HepG2 (cell line): Measurements from ENCODE around the gene IL2RA. TPM values are rescaled to one million over a fixed set of nuclear protein-coding genes. Genes with fewer than 3 reads are reported as not detected.

Source experiments
- AHR ChIP-seq: IDR thresholded peaks from 2 replicates; pipeline ENCODE4 v1.6.1; 2018; ENCODE audit warnings: missing genetic modification reagents, missing compliant biosample characterization
- EED ChIP-seq: sonication (generic); formaldehyde crosslinking; IDR thresholded peaks from 2 replicates; pipeline ENCODE4 v1.5.0; 2020; ENCODE audit warnings: mild to moderate bottlenecking, missing genetic modification reagents
- KDM5B ChIP-seq: sonication (generic); formaldehyde crosslinking; IDR thresholded peaks from 2 replicates; pipeline ENCODE4 v1.4.0; 2020; ENCODE audit warnings: missing genetic modification reagents, mild to moderate bottlenecking, borderline replicate concordance
- PAX8 ChIP-seq: sonication (generic); formaldehyde crosslinking; IDR thresholded peaks from 2 replicates; pipeline ENCODE4 v1.8.0; 2022; ENCODE audit warnings: mild to moderate bottlenecking, missing genetic modification reagents, borderline replicate concordance
- PITX1 ChIP-seq: sonication (generic); formaldehyde crosslinking; IDR thresholded peaks from 2 replicates; pipeline ENCODE4 v1.5.1; 2020; ENCODE audit warnings: mild to moderate bottlenecking, missing genetic modification reagents
- SMC3 ChIP-seq: IDR thresholded peaks from 2 replicates; pipeline ENCODE4 v1.6.1; 2011; ENCODE audit warnings: low read length, improper control_type of control experiment
- SNAPC2 ChIP-seq: sonication (generic); formaldehyde crosslinking; IDR thresholded peaks from 2 replicates; pipeline ENCODE4 v1.8.1; 2022; ENCODE audit warnings: mild to moderate bottlenecking, missing genetic modification reagents
- TBX3 ChIP-seq: fragments of 450-650 bp; IDR thresholded peaks from 2 replicates; pipeline ENCODE4 v1.6.1; 2017; ENCODE audit warnings: antibody characterized with exemption, mild to moderate bottlenecking, inconsistent platforms, borderline replicate concordance
- U2AF2 ChIP-seq: fragments of 200-400 bp; formaldehyde crosslinking; IDR thresholded peaks from 2 replicates; pipeline ENCODE4 v1.6.1; 2017; ENCODE audit warnings: low read depth, mild to moderate bottlenecking, low read length
- ZNF674 ChIP-seq: sonication (generic); formaldehyde crosslinking; IDR thresholded peaks from 2 replicates; pipeline ENCODE4 v1.5.0; 2020; ENCODE audit warnings: low read depth, mild to moderate bottlenecking, missing genetic modification reagents
- polyA plus RNA-seq, 8 experiments: library from polyadenylated mRNA; depleted of rRNA in 3 of 8; stranded (reverse) in 7 of 8; unstranded in 1 of 8; fragments of >200 nt; fragmentation: Illumina TruSeq in 4 of 8; extraction: Trizol in 4 of 8; gene quantifications; 2 replicates each; pipeline versions ENCODE4 v1.2.1 to v1.2.3, GENCODE V29; 2011 to 2016; ENCODE audit warnings: low read depth in 4 of 8, missing spikeins in 1 of 8, mixed read lengths in 1 of 8; ENCODE audit not compliant: insufficient read depth in 1 of 8
- total RNA-seq, 5 experiments: library from RNA; depleted of rRNA; stranded (reverse); fragments of >200 nt; fragmentation: Illumina TruSeq; extraction: Trizol; gene quantifications; 2 replicates each; pipeline ENCODE4 v1.2.3, GENCODE V29; 2016; ENCODE audit warnings: low read depth in 1 of 5
- TF ChIP-seq, protein P1 (sequence below): sonication (generic); formaldehyde crosslinking; IDR thresholded peaks from 2 replicates; pipeline ENCODE4 v1.8.1; 2023; ENCODE audit warnings: mild to moderate bottlenecking, moderate library complexity, missing genetic modification reagents
- TF ChIP-seq, protein P2 (sequence below): sonication (generic); formaldehyde crosslinking; IDR thresholded peaks from 2 replicates; pipeline ENCODE4 v1.4.0; 2020; ENCODE audit warnings: missing genetic modification reagents
- TF ChIP-seq, protein P3 (sequence below): sonication (generic); formaldehyde crosslinking; IDR thresholded peaks from 2 replicates; pipeline ENCODE4 v1.4.0; 2020; ENCODE audit warnings: mild to moderate bottlenecking, missing genetic modification reagents
- TF ChIP-seq, protein P4 (sequence below): IDR thresholded peaks from 2 replicates; pipeline ENCODE4 v1.6.1; 2016; ENCODE audit warnings: missing compliant biosample characterization, missing genetic modification reagents, borderline replicate concordance
- TF ChIP-seq, protein P5 (sequence below): sonication (generic); formaldehyde crosslinking; IDR thresholded peaks from 2 replicates; pipeline ENCODE4 v1.5.0; 2020; ENCODE audit warnings: mild to moderate bottlenecking, missing genetic modification reagents, moderate library complexity
- TF ChIP-seq, protein P6 (sequence below): sonication (generic); formaldehyde crosslinking; IDR thresholded peaks from 2 replicates; pipeline ENCODE4 v1.8.0; 2022; ENCODE audit warnings: missing genetic modification reagents, mild to moderate bottlenecking, inconsistent platforms, borderline replicate concordance

Gene IL2RA
- total and polyA plus RNA-seq, 2 of the 13 experiments (the other 11 are each of a cell fraction or from before 2014, with no cell fraction given), result not detected

DNA sequence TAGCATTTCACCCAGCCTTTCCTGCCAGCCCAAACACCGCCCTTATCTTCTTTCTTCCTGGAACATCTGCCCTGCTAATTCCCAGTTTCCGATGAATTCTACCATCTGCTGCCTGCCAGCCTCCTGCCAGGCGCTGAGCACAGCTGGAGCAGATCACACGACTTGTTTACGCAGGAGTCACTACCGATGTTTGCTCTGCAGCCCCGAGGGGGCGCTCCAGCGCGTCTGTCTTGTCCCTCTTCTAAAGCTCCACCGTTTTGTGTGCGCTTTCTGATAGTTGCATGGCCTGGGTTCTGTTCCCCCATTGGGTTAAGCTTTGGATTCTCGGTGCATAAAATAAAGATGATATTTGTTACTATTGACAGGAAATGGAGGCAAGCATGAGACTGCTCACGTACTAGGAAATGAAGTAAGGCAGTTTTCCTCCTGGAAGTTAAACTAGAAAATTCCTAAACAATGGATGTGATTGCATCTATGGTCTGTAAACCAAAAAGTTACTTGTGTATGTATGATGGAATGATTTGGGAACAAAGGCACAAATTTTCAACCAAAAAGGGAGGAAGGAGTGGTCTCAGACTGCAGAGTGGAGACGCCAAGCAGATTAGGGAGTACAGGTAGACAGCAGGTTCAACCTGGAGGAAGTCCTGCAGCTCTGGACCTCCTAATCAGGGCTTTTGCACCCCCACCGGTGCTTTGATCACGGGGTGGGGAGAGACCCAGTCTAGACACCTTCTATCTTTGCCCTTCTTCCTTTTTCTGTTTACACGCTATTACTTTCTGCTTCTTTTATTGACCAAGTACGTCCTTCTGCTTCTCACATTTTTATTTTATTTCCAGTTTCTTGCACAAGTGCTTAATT, 24.4 kb upstream of the IL2RA start (continued):
- TF ChIP-seq KDM5B (0 out of 2 replicates have a peak, but pooled peaks have one; percentile 26), PAX8 (no peak), U2AF2 (no peak), ZNF674 (CRISPR knock-in tag) (no peak), SNAPC2 (no peak), PITX1 (CRISPR knock-in tag) (no peak), AHR (CRISPR knock-in tag) (no peak), EED (CRISPR knock-in tag) (no peak), SMC3 (peak; percentile 40), TBX3 (no peak)
- TF ChIP-seq, protein P1, sequence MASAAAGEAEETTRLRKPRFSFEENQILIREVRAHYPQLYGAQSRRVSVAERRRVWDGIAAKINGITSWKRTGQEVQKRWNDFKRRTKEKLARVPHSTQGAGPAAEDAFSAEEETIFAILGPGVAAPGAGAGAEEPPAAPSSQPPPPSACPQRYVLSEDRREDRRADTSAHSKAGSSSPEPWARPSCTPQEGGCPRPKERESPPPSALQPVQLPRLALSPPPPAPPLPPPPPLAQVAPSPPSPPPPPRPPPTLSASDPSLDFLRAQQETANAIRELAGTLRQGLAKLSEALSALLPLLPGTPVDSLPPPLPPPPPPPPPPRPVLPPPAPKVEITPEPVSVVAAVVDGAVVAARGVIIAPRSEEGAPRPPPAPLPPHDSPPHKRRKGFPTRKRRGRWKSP (CRISPR knock-in tag), result peak; percentile 59; the same call in 1 of the 2 replicates
- TF ChIP-seq, protein P2, sequence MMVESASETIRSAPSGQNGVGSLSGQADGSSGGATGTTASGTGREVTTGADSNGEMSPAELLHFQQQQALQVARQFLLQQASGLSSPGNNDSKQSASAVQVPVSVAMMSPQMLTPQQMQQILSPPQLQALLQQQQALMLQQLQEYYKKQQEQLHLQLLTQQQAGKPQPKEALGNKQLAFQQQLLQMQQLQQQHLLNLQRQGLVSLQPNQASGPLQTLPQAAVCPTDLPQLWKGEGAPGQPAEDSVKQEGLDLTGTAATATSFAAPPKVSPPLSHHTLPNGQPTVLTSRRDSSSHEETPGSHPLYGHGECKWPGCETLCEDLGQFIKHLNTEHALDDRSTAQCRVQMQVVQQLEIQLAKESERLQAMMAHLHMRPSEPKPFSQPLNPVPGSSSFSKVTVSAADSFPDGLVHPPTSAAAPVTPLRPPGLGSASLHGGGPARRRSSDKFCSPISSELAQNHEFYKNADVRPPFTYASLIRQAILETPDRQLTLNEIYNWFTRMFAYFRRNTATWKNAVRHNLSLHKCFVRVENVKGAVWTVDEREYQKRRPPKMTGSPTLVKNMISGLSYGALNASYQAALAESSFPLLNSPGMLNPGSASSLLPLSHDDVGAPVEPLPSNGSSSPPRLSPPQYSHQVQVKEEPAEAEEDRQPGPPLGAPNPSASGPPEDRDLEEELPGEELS (CRISPR knock-in tag), result 0 out of 2 replicates have a peak, but pooled peaks have one; percentile 26
- TF ChIP-seq, protein P3, sequence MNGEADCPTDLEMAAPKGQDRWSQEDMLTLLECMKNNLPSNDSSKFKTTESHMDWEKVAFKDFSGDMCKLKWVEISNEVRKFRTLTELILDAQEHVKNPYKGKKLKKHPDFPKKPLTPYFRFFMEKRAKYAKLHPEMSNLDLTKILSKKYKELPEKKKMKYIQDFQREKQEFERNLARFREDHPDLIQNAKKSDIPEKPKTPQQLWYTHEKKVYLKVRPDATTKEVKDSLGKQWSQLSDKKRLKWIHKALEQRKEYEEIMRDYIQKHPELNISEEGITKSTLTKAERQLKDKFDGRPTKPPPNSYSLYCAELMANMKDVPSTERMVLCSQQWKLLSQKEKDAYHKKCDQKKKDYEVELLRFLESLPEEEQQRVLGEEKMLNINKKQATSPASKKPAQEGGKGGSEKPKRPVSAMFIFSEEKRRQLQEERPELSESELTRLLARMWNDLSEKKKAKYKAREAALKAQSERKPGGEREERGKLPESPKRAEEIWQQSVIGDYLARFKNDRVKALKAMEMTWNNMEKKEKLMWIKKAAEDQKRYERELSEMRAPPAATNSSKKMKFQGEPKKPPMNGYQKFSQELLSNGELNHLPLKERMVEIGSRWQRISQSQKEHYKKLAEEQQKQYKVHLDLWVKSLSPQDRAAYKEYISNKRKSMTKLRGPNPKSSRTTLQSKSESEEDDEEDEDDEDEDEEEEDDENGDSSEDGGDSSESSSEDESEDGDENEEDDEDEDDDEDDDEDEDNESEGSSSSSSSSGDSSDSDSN, result 0 out of 2 replicates have a peak, but pooled peaks have one; percentile 26
- TF ChIP-seq, protein P4, sequence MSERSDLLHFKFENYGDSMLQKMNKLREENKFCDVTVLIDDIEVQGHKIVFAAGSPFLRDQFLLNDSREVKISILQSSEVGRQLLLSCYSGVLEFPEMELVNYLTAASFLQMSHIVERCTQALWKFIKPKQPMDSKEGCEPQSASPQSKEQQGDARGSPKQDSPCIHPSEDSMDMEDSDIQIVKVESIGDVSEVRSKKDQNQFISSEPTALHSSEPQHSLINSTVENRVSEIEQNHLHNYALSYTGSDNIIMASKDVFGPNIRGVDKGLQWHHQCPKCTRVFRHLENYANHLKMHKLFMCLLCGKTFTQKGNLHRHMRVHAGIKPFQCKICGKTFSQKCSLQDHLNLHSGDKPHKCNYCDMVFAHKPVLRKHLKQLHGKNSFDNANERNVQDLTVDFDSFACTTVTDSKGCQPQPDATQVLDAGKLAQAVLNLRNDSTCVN, result no peak
- TF ChIP-seq, protein P5, sequence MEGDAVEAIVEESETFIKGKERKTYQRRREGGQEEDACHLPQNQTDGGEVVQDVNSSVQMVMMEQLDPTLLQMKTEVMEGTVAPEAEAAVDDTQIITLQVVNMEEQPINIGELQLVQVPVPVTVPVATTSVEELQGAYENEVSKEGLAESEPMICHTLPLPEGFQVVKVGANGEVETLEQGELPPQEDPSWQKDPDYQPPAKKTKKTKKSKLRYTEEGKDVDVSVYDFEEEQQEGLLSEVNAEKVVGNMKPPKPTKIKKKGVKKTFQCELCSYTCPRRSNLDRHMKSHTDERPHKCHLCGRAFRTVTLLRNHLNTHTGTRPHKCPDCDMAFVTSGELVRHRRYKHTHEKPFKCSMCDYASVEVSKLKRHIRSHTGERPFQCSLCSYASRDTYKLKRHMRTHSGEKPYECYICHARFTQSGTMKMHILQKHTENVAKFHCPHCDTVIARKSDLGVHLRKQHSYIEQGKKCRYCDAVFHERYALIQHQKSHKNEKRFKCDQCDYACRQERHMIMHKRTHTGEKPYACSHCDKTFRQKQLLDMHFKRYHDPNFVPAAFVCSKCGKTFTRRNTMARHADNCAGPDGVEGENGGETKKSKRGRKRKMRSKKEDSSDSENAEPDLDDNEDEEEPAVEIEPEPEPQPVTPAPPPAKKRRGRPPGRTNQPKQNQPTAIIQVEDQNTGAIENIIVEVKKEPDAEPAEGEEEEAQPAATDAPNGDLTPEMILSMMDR (CRISPR knock-in tag), result peak; percentile 88
- TF ChIP-seq, protein P6, sequence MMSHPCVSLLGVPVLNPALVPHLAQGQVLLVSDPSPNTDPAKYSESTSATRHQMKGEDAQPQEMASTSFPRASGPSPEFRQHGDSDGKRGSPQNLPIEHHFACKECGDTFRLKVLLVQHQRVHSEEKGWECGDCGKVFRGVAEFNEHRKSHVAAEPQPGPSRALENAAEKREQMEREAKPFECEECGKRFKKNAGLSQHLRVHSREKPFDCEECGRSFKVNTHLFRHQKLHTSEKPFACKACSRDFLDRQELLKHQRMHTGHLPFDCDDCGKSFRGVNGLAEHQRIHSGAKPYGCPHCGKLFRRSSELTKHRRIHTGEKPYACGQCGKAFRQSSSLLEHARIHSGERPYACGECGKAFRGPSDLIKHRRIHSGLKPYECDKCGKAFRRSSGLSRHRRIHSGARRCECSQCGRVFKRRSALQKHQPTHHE, result no peak
